ENCODE measurements around the gene STK39.

The STK39 gene

GRCh38 chr2:168003876-168004275, 243.5 kb downstream of the STK39 start:
- intact Hi-C loops (cut with DNase I) = no loop called here
- no peak for DNase-seq

GRCh38 chr2:168002021-168002553, 245.3 kb downstream of the STK39 start:
- DNase-seq = no peak
- intact Hi-C loops (cut with DNase I) = no loop called here

GRCh38 chr2:167992278-167992677, 255.1 kb downstream of the STK39 start:
- no peak for DNase-seq
- intact Hi-C loops (cut with DNase I) = no loop called here

- intact Hi-C loops (cut with DNase I) = no loop called here
- no peak for DNase-seq
Measured at GRCh38 chr2:167990062-167990461, 257.3 kb downstream of the STK39 start.

GRCh38 chr2:167988296-167988695, 259.1 kb downstream of the STK39 start:
- no peak for DNase-seq
- intact Hi-C loops (cut with DNase I) = no loop called here

GRCh38 chr2:167987558-167987957, 259.8 kb downstream of the STK39 start:
- intact Hi-C loops (cut with DNase I) = no loop called here
- DNase-seq = no peak

- DNase-seq = no peak
- intact Hi-C loops (cut with DNase I) = no loop called here
Measured at GRCh38 chr2:167987026-167987425, 260.4 kb downstream of the STK39 start.

GRCh38 chr2:167986223-167986622, 261.2 kb downstream of the STK39 start:
- DNase-seq = no peak
- intact Hi-C loops (cut with DNase I) = no loop called here

GRCh38 chr2:167981945-167982344, 265.4 kb downstream of the STK39 start:
- intact Hi-C loops (cut with DNase I) = no loop called here

GRCh38 chr2:167980439-167980838, 267.0 kb downstream of the STK39 start:
- intact Hi-C loops (cut with DNase I) = no loop called here
- DNase-seq = peak in 5 of 42 donors; percentile 12 to 28 (median 16)

More at GRCh38 chr2:167981945-167982344, 265.4 kb downstream of the STK39 start:
- no peak for DNase-seq

GRCh38 chr2:167972746-167973145, 274.6 kb downstream of the STK39 start:
- DNase-seq = no peak
- intact Hi-C loops (cut with DNase I) = no loop called here

- DNase-seq = no peak
- intact Hi-C loops (cut with DNase I) = no loop called here
Measured at GRCh38 chr2:167972020-167972419, 275.4 kb downstream of the STK39 start.

GRCh38 chr2:167966937-167967913, 280.2 kb downstream of the STK39 start:
- DNase-seq = no peak
- intact Hi-C loops (cut with DNase I) = loop anchor here (5.0 kb wide), 1 partner anchor 150 kb away; no protein-coding TSS in a partner anchor

GRCh38 chr2:167965907-167966761, 281.3 kb downstream of the STK39 start:
- intact Hi-C loops (cut with DNase I) = loop anchor here (5.0 kb wide), 1 partner anchor 151 kb away; no protein-coding TSS in a partner anchor
- no peak for DNase-seq

- intact Hi-C loops (cut with DNase I) = loop anchor here (5.0 kb wide), 1 partner anchor 152 kb away; no protein-coding TSS in a partner anchor
Measured at GRCh38 chr2:167964650-167965413, 282.6 kb downstream of the STK39 start.

GRCh38 chr2:167963899-167964649, 283.3 kb downstream of the STK39 start:
- intact Hi-C loops (cut with DNase I) = no loop called here
- DNase-seq = no peak

More at GRCh38 chr2:167964650-167965413, 282.6 kb downstream of the STK39 start:
- DNase-seq = peak in 1 of 42 donors; percentile 12

GRCh38 chr2:167962436-167963226, 284.8 kb downstream of the STK39 start:
- intact Hi-C loops (cut with DNase I) = no loop called here
- DNase-seq = no peak
